GM19328 (cell line): ENCODE results near the gene KCNT1.
"Not testable (repeated sequence)": the region's sequence is repeated elsewhere in the genome, so short reads cannot be mapped to it uniquely, and the experiment has no call there.

ENCODE experiments used
- ATAC-seq: cut with Tn5 transposase; IDR thresholded peaks from one replicate; pipeline ENCODE4 v1.9.1; 2021; ENCODE audit warnings: mild to moderate bottlenecking, moderate library complexity; ENCODE audit not compliant: unreplicated experiment

The KCNT1 gene

GRCh38 chr9:135671591-135672041 is 30.4 kb upstream of the KCNT1 start:
- no peak for ATAC-seq

DNA sequence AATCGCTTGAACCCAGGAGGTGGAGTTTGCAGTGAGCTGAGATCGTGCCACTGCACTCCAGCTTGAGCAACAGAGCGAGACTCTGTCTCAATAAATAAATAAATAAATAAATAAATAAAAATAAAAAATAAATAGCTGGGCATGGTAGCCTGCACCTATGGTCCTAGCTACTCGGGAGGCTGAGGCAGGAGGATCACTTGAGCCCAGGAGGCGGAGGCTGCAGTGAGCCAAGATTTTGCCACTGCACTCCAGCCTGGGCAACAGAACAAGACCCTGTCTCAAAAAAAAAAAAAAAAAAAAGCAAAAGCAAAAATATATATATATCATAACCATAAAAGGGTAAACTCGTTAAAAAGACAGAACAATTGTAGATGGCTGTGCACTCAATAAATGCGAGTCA is 29.2 kb upstream of the KCNT1 start:
- not testable (repeated sequence) for ATAC-seq

DNA sequence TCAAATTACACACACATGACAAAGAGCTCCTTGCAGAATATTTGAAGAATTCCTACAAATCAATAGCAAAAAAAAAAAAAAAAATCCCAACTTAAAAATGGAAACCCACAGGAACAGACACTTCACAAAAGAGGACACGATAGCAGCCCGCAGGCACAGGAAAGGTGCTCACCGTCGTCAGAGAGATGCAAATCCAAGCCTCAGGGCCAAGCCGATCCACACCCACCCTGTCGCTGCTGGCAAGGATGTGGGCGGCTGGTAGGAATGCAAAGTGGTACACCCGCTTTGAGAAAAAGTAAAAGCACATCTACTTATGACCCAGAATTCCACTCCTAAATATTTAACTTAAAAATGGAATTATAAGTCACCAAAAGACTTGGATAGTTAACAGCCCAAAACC is 28.0 kb upstream of the KCNT1 start:
- no peak for ATAC-seq

GRCh38 chr9:135674977-135675376 is 27.0 kb upstream of the KCNT1 start:
- no peak for ATAC-seq

DNA sequence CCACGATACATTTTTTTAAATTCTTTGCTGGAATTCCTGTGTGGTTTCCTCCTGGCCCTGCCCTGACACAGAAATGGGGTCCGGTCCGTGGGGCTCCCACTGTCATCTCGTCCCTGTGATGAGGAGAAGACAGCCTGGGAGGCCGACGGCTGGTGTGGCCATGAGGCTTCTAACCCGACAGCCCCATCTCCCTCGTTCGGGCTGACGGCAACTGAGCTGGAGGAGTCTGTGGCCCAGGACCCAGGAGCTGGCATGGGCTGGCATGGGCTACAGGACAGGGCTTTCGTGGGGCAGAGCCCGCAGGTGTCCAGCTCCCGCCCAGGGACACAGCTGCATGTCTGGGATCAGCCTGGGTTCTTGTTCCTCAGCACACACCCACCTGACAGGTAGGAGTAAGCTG is 25.1 kb upstream of the KCNT1 start:
- no peak for ATAC-seq

DNA sequence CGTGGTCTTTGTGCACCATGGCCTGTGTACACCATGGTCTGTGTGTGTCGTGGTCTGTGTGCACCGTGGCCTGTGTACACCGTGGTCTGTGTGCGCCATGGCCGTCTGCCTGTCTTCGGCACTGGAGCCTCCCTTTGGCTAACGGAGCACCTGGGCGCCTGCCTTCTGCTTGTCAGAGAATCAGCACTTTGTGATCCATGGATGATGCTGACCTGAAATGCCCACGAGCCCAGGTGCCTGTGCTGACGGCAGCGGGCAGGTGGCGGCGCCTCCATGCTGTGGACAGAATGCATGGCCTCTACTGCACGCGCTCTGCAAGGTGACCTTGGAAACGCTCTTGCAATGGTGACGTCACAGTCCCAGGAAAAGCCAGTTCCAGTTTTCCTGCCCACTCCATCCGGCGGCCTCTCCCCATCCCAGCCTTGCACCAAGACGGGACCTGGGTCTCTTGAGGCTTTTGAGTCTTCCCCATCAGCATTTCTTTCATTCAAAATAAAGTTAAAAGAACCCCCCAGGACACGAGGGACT is 24.3 kb upstream of the KCNT1 start:
- no peak for ATAC-seq

GRCh38 chr9:135678236-135679017 is 23.6 kb upstream of the KCNT1 start:
- ATAC-seq, result no peak

DNA sequence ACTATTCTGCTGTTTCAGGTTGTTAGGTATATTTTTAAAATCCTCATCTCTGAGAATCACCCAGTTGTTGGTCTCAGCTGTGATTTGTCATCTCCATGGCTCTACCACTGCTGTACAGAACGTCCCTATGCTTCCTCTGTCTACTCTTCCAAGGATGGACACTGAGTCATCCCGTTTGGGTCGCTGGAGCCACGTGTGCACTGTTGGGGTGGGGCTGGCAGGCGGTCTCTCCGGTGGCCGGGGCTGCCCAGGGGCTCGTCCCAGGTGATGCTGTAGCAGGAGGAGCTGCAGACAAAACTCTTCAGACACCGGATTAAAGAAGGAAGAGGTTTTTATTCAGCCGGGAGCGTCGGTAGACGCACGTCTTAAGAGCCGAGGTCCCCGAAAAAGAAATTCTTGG is 21.9 kb upstream of the KCNT1 start:
- ATAC-seq, result no peak

DNA sequence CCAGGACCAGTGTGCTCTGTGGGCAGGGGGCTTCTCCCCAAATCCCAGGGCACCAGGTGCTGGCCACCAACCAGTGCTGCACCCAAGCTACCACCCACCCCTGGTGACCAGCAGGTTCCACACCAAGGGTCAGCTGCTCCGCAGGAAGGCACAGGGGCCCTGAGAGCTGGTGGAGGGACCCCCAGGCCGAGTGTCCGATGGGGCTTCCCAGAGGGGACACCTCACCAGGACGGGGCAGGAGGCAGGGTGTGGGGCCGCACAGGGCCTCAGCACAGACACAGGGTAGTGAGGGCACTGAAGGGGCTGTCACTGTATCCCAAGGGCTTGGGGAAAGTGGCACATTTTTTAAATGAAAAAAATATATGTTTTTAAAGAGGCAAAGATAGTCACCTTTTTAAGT is 20.8 kb upstream of the KCNT1 start:
- ATAC-seq, result no peak

GRCh38 chr9:135683401-135684034 is 18.5 kb upstream of the KCNT1 start:
- ATAC-seq, result no peak

- no peak for ATAC-seq
Observed at GRCh38 chr9:135684691-135685090, 17.3 kb upstream of the KCNT1 start.

DNA sequence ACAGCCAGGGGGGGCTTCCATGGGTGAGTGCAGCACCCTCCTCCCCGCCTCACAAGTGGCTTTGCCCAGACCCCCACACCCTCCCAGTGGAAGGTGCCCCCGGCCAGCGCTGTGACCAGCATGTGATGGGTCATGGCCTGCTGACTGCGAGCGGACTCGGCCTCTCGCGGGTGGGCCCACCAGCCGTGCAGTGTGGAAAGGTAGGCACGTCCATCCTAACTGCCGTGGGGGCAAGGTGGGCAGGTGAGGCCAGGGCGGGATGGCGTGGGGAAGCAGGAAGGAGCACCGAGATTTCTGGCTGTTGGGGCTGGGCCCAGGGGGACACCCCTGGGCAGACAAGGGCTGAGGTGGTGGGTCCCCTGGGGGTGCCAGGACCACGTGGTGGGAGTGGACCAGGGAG is 14.8 kb upstream of the KCNT1 start:
- ATAC-seq, result no peak

GRCh38 chr9:135689011-135689410 is 13.0 kb upstream of the KCNT1 start:
- no peak for ATAC-seq

DNA sequence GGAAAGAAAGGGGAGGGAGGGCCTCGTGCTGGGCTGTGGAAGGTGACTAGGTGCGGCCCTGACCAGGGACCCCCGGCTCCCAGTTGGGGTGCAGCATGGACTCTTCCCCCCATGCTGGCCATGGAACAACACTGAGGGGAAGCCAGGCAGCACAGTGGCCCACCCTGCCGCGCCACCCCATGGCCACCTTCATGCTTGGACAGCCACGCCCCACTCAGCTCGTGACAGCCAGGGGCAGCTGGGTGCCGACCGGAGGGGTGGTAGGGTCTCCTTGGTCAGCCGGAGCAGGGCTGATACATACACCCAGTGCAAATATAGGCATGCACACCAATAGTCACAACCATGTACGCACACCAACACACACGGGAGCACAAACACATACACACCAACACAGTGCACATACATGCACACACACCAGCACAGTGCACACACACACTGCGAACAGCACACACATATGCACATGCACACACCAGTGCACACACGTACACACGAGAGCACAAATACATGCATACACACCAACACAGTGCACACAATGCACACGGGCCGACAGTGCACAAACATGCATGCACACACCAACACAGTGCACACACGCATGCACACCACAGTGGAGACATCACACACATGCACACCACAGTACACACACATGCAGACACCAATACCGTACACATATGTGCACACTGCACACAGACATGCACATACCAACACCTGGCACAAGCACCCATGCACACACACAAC is 11.0 kb upstream of the KCNT1 start:
- ATAC-seq, result no peak

DNA sequence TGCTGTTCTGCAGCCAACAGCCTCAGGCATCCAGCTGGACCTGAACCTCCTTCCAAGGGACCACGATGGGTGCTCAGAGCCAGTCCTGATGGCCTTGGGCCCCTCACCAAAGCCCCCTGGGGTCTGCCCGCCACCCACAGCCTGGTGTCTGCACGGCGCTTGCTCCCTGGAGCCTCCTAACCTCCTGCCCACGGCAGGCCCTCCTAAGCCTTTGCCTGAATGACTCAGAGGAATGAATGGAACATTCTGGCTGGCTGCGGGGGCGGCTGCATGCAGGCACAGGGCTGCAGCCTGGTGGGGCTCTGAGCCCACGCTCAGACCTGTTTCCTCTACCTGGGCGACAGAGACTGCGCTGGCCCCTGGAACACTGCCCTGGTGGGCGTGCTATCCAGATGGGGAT is 9.6 kb upstream of the KCNT1 start:
- ATAC-seq, result no peak

DNA sequence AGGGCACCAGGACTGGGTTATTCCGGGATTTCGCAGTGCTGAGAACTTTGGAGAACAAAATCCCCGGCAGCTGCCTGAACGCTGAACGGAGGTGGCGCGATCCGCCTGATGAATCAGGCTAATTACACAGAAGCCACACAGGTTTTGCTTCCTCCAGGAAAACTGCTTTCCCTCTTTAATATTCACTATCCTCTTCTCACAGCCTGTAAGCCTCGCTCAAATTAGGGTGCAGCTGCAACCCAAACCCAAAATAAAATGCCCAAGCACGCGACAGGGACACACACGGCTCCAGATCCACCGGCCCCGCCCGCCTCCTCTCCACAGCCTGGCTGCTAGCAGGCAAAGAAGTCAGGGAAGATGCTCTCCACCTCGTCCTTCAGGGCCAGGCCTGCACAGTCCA is 8.7 kb upstream of the KCNT1 start:
- no peak for ATAC-seq

DNA sequence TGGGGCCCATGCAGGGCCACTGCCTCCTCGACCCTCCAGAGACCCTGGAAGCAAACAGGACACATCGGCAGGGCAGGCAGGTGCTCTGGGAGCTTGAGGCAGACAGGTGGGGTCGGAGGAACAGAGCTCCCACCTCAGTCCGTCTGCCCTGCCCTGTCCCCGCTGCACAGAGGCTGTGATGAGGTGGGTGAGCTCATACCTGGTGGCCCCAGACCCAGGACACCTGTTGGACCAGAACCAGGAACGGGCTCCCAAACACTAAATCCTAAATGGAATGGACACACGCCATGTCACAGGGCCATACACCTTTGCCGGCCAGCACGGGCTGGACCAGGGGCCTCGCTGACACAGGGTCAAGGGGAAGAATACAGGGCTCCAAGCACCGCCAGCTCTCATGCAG is 8.2 kb upstream of the KCNT1 start:
- ATAC-seq, result no peak

DNA sequence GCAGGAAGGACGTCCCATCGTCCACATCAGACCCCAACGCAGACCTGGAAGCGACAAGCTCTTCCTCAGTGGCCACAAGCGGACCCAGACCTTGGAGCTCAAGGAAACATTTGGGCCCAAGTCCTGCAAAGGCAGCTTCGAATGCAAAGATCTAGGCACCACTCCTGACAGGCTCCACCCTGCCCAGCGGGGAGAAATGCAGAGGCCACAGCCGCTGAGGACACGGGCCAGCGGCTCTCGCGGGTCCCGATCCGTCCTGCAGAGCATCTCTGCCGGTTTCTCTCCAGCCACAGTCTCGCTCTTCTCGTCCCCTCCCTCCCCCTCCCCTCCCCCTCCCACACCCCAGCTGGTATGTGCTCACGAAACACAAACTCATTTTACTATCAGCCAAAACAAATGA is 7.6 kb upstream of the KCNT1 start:
- ATAC-seq, result no peak

GRCh38 chr9:135695036-135695435 is 6.9 kb upstream of the KCNT1 start:
- no peak for ATAC-seq

DNA sequence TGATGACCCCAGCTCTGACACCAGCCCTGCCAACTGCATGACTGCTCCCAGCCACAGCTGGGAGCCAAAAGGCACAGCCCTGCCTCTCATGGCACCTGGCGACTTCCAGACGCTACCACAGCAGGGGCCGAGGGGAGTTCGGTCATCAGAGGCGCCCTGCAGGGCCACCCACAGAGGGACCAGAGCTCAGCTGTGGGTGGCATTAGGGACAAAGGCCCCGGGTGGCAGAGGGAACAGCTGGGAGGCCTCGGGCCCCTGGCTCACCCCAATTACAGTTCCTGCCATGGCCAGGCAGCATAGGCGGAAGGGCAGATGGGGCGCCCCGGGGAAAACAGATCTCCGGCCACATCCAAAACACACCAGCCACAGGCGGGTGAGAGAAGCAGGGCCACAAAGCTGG is 6.3 kb upstream of the KCNT1 start:
- no peak for ATAC-seq

DNA sequence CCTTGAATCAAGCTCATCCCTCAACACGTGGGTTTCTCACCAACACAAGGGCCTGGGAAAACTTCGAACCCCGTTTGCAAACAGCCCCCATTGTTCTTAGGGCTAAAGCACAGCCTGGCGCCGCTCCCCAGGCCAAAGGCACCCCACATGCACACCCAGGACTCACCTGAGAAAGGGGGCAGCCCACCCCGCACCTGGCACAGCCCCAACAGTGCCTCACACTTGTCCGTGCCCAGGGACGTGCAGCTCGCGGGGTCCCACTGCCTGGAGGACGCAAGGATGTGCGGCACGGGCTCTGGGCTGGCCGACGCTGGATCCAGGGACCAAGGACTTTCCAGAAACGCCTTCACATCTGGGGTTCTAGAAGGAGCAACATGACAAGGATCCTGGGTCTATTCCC is 5.5 kb upstream of the KCNT1 start:
- ATAC-seq, result no peak

DNA sequence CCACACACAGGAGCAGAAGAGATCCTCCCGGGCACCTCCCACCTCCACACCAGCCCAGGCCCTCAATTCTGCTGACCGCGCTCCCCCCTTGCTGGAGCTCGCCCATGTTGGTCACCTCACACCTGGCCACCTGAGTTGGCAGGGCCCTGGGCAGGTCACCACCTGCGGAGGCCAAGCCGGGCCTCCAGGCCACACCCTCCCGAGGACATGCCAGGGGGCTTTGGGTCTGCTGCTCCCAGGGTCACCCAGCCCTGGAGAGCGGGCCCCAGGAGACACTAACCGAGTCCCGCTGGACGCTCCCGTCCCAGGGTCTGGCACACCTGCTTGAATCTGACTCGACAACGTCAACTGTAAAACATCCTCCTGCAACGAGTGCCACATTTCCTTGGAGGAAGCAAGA is 4.8 kb upstream of the KCNT1 start:
- ATAC-seq, result no peak
